ENCODE measurements around the gene LGI4.
"Not testable (repeated sequence)": the region's sequence is repeated elsewhere in the genome, so short reads cannot be mapped to it uniquely, and the experiment has no call there.

LGI4 gene

GRCh38 chr19:35160629-35161433, 26.0 kb upstream of the LGI4 start:
- no peak for DNase-seq

GRCh38 chr19:35159606-35160005, 24.7 kb upstream of the LGI4 start:
- DNase-seq: no peak

GRCh38 chr19:35157431-35157830, 22.6 kb upstream of the LGI4 start:
- DNase-seq: no peak

GRCh38 chr19:35156673-35157014, 21.8 kb upstream of the LGI4 start:
- DNase-seq: no peak

GRCh38 chr19:35155981-35156672, 21.3 kb upstream of the LGI4 start:
- DNase-seq: no peak

GRCh38 chr19:35155441-35155840, 20.6 kb upstream of the LGI4 start:
- no peak for DNase-seq

GRCh38 chr19:35154525-35155406, 19.9 kb upstream of the LGI4 start, which contains the start of gene FXYD5:
Gene FXYD5 (plus strand): TSS chr19:35154735. CDS start chr19:35155551, 816 bp downstream.
- no peak for DNase-seq

- no peak for DNase-seq
Measured at GRCh38 chr19:35153701-35154524, 19.1 kb upstream of the LGI4 start.

GRCh38 chr19:35153129-35153522, 18.3 kb upstream of the LGI4 start:
- DNase-seq: not testable (repeated sequence)

- no peak for DNase-seq
Measured at GRCh38 chr19:35151273-35152065, 16.6 kb upstream of the LGI4 start.

- no peak for DNase-seq
Measured at GRCh38 chr19:35150445-35150844, 15.6 kb upstream of the LGI4 start.

GRCh38 chr19:35149463-35149862, 14.6 kb upstream of the LGI4 start:
- DNase-seq: no peak

GRCh38 chr19:35146746-35147459, 12.0 kb upstream of the LGI4 start:
- DNase-seq: no peak

- DNase-seq: no peak
Measured at GRCh38 chr19:35144600-35145436, 10.0 kb upstream of the LGI4 start.

- DNase-seq: no peak
Measured at GRCh38 chr19:35144259-35144599, 9.4 kb upstream of the LGI4 start.

GRCh38 chr19:35143818-35144217, 9.0 kb upstream of the LGI4 start:
- no peak for DNase-seq

GRCh38 chr19:35143231-35143715, 8.4 kb upstream of the LGI4 start, which contains the start of gene FXYD7:
Gene FXYD7 (plus strand): TSS chr19:35143255. CDS start chr19:35143334, 79 bp downstream.
- no peak for DNase-seq

GRCh38 chr19:35142606-35143230, 7.9 kb upstream of the LGI4 start:
- no peak for DNase-seq
